ENCODE results near the gene RIPOR3. TPM values are rescaled to one million over a fixed set of nuclear protein-coding genes. Genes with fewer than 3 reads are reported as not detected.

RIPOR3 gene
- total RNA-seq, 1 donor from 2014 or later: 0.53 TPM

Other genes starting within 250 kb of the RIPOR3 start
- 18.4 and 29.6 TPM in 2 replicates for gene PTPN1, start 181.2 kb downstream of the RIPOR3 start, total RNA-seq
- 8.2 and 12.4 TPM in 2 replicates for gene PARD6B, start 40.0 kb upstream of the RIPOR3 start, total RNA-seq
- 5.5 and 12.2 TPM in 2 replicates for gene BCAS4, start 103.5 kb upstream of the RIPOR3 start, total RNA-seq
- gene ADNP, start 239.9 kb upstream of the RIPOR3 start, total RNA-seq: 22.5 and 28.2 TPM in 2 replicates